GM12875 (cell line): ENCODE data around the gene EIF3D.

Experiments used
- H3K4me3 ChIP-seq: one replicate; pipeline ENCODE4 v1.5.1; 2011; ENCODE audit warnings: low read depth, low read length, control low read depth
- TF ChIP-seq, protein P1 (sequence below): IDR thresholded peaks from 2 replicates; pipeline ENCODE4 v1.5.1; 2011; ENCODE audit warnings: low read depth, mild to moderate bottlenecking, control low read depth, inconsistent platforms, low read length, moderate library complexity, borderline replicate concordance; ENCODE audit not compliant: insufficient read depth

Gene EIF3D

DNA sequence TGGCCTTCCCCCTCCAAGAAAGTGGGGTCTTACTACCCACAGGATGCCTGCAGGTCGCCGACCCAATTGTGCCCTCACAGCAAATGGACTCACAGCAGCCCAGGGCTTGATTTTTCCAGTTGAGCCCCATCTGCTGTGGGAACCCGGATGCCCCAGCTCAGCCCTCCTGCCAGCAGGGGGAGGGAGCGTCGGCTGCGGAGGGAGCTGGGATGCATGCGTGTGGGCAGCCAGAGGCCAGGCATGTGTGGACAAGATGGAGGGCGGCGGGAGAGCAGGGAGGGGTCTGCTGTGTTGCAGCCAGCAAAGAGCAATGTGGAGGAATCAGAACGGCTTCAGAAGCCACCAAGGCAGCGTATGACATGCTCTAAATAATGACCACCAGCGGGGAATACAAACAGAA lies 41.0 kb upstream of the EIF3D start:
- TF ChIP-seq, protein P1, sequence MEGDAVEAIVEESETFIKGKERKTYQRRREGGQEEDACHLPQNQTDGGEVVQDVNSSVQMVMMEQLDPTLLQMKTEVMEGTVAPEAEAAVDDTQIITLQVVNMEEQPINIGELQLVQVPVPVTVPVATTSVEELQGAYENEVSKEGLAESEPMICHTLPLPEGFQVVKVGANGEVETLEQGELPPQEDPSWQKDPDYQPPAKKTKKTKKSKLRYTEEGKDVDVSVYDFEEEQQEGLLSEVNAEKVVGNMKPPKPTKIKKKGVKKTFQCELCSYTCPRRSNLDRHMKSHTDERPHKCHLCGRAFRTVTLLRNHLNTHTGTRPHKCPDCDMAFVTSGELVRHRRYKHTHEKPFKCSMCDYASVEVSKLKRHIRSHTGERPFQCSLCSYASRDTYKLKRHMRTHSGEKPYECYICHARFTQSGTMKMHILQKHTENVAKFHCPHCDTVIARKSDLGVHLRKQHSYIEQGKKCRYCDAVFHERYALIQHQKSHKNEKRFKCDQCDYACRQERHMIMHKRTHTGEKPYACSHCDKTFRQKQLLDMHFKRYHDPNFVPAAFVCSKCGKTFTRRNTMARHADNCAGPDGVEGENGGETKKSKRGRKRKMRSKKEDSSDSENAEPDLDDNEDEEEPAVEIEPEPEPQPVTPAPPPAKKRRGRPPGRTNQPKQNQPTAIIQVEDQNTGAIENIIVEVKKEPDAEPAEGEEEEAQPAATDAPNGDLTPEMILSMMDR: no peak
- no peak overlapping the region for H3K4me3 ChIP-seq

DNA sequence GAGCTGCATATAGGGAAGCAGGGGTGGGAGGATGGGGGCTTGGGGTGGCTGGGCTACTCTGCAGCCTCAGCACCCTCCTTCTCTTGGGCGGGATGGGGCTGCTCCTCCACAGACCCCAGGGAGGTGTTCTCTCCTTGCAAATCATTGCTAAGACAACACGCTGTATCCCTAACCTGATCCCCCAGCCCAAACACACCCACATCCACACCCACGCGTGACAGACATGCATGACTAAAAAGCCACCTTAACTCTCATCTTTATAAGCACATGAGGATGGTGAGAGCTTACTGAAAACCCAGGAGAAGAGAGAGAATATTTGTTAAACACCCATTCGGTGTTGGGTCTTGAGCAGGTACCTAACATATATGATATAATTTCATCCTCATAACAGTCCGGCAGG lies 39.9 kb upstream of the EIF3D start:
- TF ChIP-seq, protein P1: no peak
- H3K4me3 ChIP-seq: no peak overlapping the region

DNA sequence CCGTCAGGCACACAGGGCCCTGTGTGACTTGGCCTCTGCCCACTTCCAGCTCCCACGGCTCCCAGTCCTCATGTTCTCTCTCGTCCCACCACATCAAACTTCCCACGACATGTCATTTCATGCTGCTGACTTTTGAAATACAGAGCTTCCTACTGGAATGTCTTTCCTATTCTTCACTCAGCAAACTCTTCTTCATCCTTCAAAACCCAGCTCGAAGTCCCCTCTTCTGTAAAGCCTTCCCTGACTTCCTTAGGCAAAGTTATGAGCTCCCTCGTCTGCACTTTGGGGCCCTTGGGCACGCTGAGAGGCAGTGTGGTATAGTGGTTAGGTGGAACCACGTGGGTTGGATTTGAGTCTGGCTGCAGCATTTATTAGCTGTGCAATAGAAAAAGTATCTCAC lies 37.8 kb upstream of the EIF3D start:
- TF ChIP-seq, protein P1: no peak
- no peak overlapping the region for H3K4me3 ChIP-seq

DNA sequence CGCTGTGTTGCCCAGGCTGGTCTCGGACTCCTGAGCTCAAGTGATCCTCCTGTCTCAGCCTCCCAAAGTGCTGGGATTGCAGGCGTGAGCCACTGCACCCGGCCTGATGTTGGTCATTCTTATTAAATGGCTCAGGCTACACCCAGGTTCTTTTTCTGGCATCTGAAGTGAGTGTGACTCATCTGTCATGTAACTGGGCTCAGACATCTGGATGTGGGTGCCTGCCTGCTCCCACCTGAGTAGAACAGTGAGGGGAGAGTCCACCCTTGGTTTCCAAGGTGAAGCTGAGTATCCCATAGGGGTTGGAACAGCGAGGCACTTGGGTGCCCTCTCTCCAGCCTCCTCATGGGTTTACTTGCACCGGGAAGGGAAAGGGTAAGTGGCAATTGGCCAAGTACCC lies 36.7 kb upstream of the EIF3D start:
- no peak overlapping the region for H3K4me3 ChIP-seq
- TF ChIP-seq, protein P1: no peak

DNA sequence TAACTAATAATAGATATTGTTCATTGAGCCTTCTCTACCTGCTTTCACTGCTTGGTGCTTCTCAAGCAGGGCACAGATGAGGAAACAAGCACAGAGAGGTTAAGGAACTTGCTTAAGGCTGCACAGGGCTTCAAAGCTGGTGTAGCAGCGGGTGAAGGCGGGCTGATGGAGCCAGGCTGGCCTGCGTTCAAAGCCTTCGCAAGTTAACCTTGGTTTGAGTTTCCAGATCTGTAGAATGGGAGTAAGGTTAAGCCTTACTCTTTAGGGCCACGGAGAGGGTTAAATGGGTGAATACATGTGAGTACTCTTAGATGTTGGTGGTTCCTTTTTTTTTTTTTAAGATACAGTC lies 36.2 kb upstream of the EIF3D start:
- no peak overlapping the region for H3K4me3 ChIP-seq
- TF ChIP-seq, protein P1: no peak

DNA sequence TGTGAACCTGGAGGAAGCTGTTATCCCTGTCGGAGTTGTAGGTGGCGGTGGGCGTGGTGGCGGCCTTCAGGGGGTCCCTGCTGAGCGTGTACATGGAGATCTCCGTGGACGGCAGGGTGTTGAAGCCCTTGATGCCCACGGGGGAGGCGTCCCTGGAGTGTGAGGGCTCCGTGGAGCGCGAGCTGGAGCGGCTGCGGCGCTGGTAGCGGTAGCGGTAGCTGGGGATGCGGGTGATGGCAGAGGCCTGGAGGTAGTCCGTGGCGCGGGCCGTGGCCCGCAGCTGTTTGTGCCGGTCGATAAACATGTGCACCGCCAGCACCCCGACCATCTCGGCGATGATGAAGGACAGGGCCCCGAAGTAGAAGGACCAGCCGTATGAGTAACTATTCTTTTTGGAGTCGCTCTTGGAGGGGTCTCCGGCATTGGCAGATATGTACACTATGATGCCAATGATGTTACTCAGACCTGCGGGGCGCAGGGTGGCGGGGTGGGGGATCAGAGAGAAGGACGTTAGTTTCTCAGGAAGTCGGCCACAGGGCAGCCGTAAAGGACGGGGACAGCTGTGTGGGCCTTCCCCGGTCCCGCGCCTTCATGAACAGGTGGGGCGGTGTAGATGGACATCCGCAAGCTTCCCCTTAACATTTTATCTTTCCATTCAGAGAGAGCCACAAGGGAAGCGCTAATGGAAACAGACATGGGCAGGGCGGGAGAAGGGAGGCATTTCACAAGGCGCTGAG lies 35.6 kb upstream of the EIF3D start:
- TF ChIP-seq, protein P1: no peak
- no peak overlapping the region for H3K4me3 ChIP-seq

DNA sequence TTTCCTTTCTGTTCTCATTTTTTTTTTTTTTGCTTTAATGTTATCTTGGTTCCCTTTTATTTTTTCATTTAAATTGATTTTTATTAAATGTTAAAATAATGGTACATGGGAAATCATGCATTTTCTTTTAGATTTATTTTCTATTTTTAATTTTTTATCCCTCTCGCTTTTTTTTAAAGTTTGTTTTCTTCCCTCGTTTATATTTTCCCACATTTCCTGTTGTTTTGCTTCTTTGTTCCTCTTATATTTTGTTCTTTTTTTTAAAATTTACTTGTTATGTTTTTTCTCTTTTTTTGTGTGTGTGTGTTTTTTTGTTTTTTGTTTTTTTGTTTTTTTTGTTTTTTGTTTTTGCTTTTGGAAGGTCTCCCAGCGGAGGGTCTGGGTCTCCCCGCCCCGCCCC lies 34.9 kb upstream of the EIF3D start:
- no peak overlapping the region for H3K4me3 ChIP-seq
- TF ChIP-seq, protein P1: no peak
